Measurements from ENCODE around the gene UST.

The UST gene

GRCh38 chr6:148795563-148795962, 48.7 kb downstream of the UST start:
- H3K4me3 ChIP-seq, result no peak overlapping the region
- no peak overlapping the region for H3K4me2 ChIP-seq
- peaks cover 0 to 19% (median 0%) of the 10 kb centered on the region in 11 experiments; a peak in 6 of 22 replicates for H3K36me3 ChIP-seq
- no peak overlapping the region for H3K27ac ChIP-seq
- H3K27me3 ChIP-seq, result no peaks in the 10 kb centered on the region
- peaks cover 0 to 86% (median 4%) of the 10 kb centered on the region in 11 experiments; a peak in 12 of 22 replicates for H4K20me1 ChIP-seq
- peaks cover 13 to 23% (median 18%) of the 10 kb centered on the region in 11 experiments for H3K9me3 ChIP-seq (replicated peaks in 1 of 11)
- peaks cover 18 to 30% (median 23%) of the 10 kb centered on the region in 10 experiments for H3K4me1 ChIP-seq
- TF ChIP-seq Cebpa-rat (IDR thresholded peaks at IDR 0.05), result no peak
- H3K9ac ChIP-seq, result no peak overlapping the region

GRCh38 chr6:148799647-148800046, 52.8 kb downstream of the UST start:
- peak in 4 of 11 experiments; percentile 13 to 87 (median 60); a peak in 6 of 22 replicates for TF ChIP-seq Cebpa-rat (IDR thresholded peaks at IDR 0.05)
- Histone ChIP-seq H3K27ac (no peak overlapping the region), H4K20me1 (peaks cover 0 to 99% (median 0%) of the 10 kb centered on the region in 11 experiments; a peak in 7 of 22 replicates), H3K9ac (no peak overlapping the region; a peak in 1 of 22 replicates), H3K4me3 (no peak overlapping the region), H3K9me3 (replicated peaks in 1 of 11) (peaks cover 0 to 12% (median 5%) of the 10 kb centered on the region in 11 experiments; a peak in 11 of 22 replicates), H3K4me2 (peak overlapping the region in 10 of 11 experiments; percentile 3 to 82 (median 56); a peak in 18 of 22 replicates), H3K4me1 (peaks cover 9 to 46% (median 19%) of the 10 kb centered on the region in 10 experiments; a peak in 19 of 20 replicates), H3K27me3 (no peaks in the 10 kb centered on the region), H3K36me3 (peaks cover 0 to 7% (median 0%) of the 10 kb centered on the region in 11 experiments; a peak in 1 of 22 replicates)

- peaks cover 0 to 7% (median 0%) of the 10 kb centered on the region in 11 experiments; a peak in 2 of 22 replicates for H3K9me3 ChIP-seq (replicated peaks in 1 of 11)
- peaks cover 0 to 7% (median 0%) of the 10 kb centered on the region in 11 experiments; a peak in 1 of 22 replicates for H3K36me3 ChIP-seq
- H3K4me3 ChIP-seq, result no peak overlapping the region
- H3K4me1 ChIP-seq, result peaks cover 9 to 46% (median 19%) of the 10 kb centered on the region in 10 experiments; a peak in 19 of 20 replicates
- no peaks in the 10 kb centered on the region for H3K27me3 ChIP-seq
- H4K20me1 ChIP-seq, result peaks cover 0 to 97% (median 0%) of the 10 kb centered on the region in 11 experiments; a peak in 7 of 22 replicates
- no peak overlapping the region; a peak in 1 of 22 replicates for H3K9ac ChIP-seq
- no peak overlapping the region for H3K27ac ChIP-seq
- TF ChIP-seq Cebpa-rat (IDR thresholded peaks at IDR 0.05), result no peak
- H3K4me2 ChIP-seq, result peak overlapping the region; percentile 3 to 82 (median 55); a peak in 19 of 22 replicates
Observed at GRCh38 chr6:148800536-148800935, 53.7 kb downstream of the UST start.

- no peaks in the 10 kb centered on the region; a peak in 2 of 22 replicates for H3K36me3 ChIP-seq
- peaks cover 0 to 7% (median 0%) of the 10 kb centered on the region in 11 experiments; a peak in 2 of 22 replicates for H3K9me3 ChIP-seq (replicated peaks in 1 of 11)
- no peak overlapping the region for H3K4me3 ChIP-seq
- H3K27me3 ChIP-seq, result no peaks in the 10 kb centered on the region
- no peak overlapping the region for H3K27ac ChIP-seq
- peak overlapping the region in 5 of 11 experiments; percentile 17 to 55 (median 31); a peak in 7 of 22 replicates for H3K4me2 ChIP-seq
- H3K4me1 ChIP-seq, result peaks cover 9 to 49% (median 19%) of the 10 kb centered on the region in 10 experiments; a peak in 19 of 20 replicates
- no peak overlapping the region for H3K9ac ChIP-seq
- peaks cover 0 to 97% (median 0%) of the 10 kb centered on the region in 11 experiments; a peak in 8 of 22 replicates for H4K20me1 ChIP-seq
- no peak for TF ChIP-seq Cebpa-rat (IDR thresholded peaks at IDR 0.05)
Observed at GRCh38 chr6:148803979-148804378, 57.1 kb downstream of the UST start.

- no peak overlapping the region for H3K27ac ChIP-seq
- no peak overlapping the region for H3K4me2 ChIP-seq
- H3K4me1 ChIP-seq, result peaks cover 0 to 31% (median 2%) of the 10 kb centered on the region in 10 experiments; a peak in 11 of 20 replicates
- TF ChIP-seq Cebpa-rat (IDR thresholded peaks at IDR 0.05), result no peak
- H3K4me3 ChIP-seq, result no peak overlapping the region
- H3K27me3 ChIP-seq, result no peaks in the 10 kb centered on the region
- no peaks in the 10 kb centered on the region; a peak in 2 of 22 replicates for H3K36me3 ChIP-seq
- H4K20me1 ChIP-seq, result peaks cover 0 to 97% (median 0%) of the 10 kb centered on the region in 11 experiments; a peak in 8 of 22 replicates
- no peak overlapping the region for H3K9ac ChIP-seq
- H3K9me3 ChIP-seq (replicated peaks in 1 of 11), result peaks cover 0 to 6% (median 0%) of the 10 kb centered on the region in 11 experiments; a peak in 2 of 22 replicates
Observed at GRCh38 chr6:148805777-148806176, 58.9 kb downstream of the UST start.

- Histone ChIP-seq H3K9ac (no peak overlapping the region), H3K4me3 (no peak overlapping the region), H3K27ac (no peak overlapping the region), H3K4me1 (peaks cover 0 to 23% (median 4%) of the 10 kb centered on the region in 10 experiments; a peak in 9 of 20 replicates), H3K36me3 (peaks cover 0 to 5% (median 0%) of the 10 kb centered on the region in 11 experiments; a peak in 3 of 22 replicates), H4K20me1 (peaks cover 0 to 95% (median 0%) of the 10 kb centered on the region in 11 experiments; a peak in 8 of 22 replicates), H3K27me3 (no peaks in the 10 kb centered on the region), H3K9me3 (replicated peaks in 1 of 11) (peaks cover 0 to 7% (median 6%) of the 10 kb centered on the region in 11 experiments; a peak in 13 of 22 replicates), H3K4me2 (no peak overlapping the region)
- TF ChIP-seq Cebpa-rat (IDR thresholded peaks at IDR 0.05), result no peak
Observed at GRCh38 chr6:148807784-148808183, 61.0 kb downstream of the UST start.

GRCh38 chr6:148808786-148809304, 62.0 kb downstream of the UST start:
- Histone ChIP-seq H3K4me3 (no peak overlapping the region), H3K4me2 (no peak overlapping the region), H3K4me1 (peaks cover 0 to 18% (median 4%) of the 10 kb centered on the region in 10 experiments; a peak in 9 of 20 replicates), H3K9ac (no peak overlapping the region), H4K20me1 (peaks cover 0 to 88% (median 0%) of the 10 kb centered on the region in 11 experiments; a peak in 7 of 22 replicates), H3K27ac (no peak overlapping the region), H3K9me3 (replicated peaks in 1 of 11) (peaks cover under 1 to 9% (median 6%) of the 10 kb centered on the region in 11 experiments; a peak in 18 of 22 replicates), H3K36me3 (peaks cover 0 to 6% (median 0%) of the 10 kb centered on the region in 11 experiments; a peak in 4 of 22 replicates), H3K27me3 (no peaks in the 10 kb centered on the region)
- no peak for TF ChIP-seq Cebpa-rat (IDR thresholded peaks at IDR 0.05)

GRCh38 chr6:148811459-148811858, 64.6 kb downstream of the UST start:
- peaks cover 0 to 11% (median 0%) of the 10 kb centered on the region in 10 experiments; a peak in 4 of 20 replicates for H3K4me1 ChIP-seq
- H3K9ac ChIP-seq, result no peak overlapping the region
- H3K9me3 ChIP-seq (replicated peaks in 1 of 11), result peaks cover 15 to 25% (median 21%) of the 10 kb centered on the region in 11 experiments
- H3K27ac ChIP-seq, result no peak overlapping the region
- H3K36me3 ChIP-seq, result peaks cover 0 to 18% (median 6%) of the 10 kb centered on the region in 11 experiments; a peak in 9 of 22 replicates
- H3K27me3 ChIP-seq, result no peaks in the 10 kb centered on the region
- TF ChIP-seq Cebpa-rat (IDR thresholded peaks at IDR 0.05), result no peak
- H3K4me3 ChIP-seq, result no peak overlapping the region
- peaks cover 0 to 90% (median 0%) of the 10 kb centered on the region in 11 experiments; a peak in 6 of 22 replicates for H4K20me1 ChIP-seq
- no peak overlapping the region for H3K4me2 ChIP-seq

Data from BLaER1 treated with 17β-estradiol and CSF1 and Interleukin-3, amounts not matched to agents 10 nM and 100 nM (cell line).